GM23248 (cell line): Measurements from ENCODE around the gene RBM38.

Source experiments
- EZH2 ChIP-seq: fragments of 200-600 bp; sonication (generic); IDR thresholded peaks from 2 replicates; pipeline ENCODE4 v1.6.1; 2018; ENCODE audit warnings: antibody characterized with exemption, mild to moderate bottlenecking; ENCODE audit not compliant: insufficient read depth, poor library complexity, severe bottlenecking
- EZH2phosphoT487 ChIP-seq: fragments of 200-600 bp; sonication (generic); IDR thresholded peaks from 2 replicates; pipeline ENCODE4 v1.6.1; 2018; ENCODE audit warnings: antibody characterized with exemption, moderate library complexity, mild to moderate bottlenecking, low read depth; ENCODE audit not compliant: insufficient read depth

DNA sequence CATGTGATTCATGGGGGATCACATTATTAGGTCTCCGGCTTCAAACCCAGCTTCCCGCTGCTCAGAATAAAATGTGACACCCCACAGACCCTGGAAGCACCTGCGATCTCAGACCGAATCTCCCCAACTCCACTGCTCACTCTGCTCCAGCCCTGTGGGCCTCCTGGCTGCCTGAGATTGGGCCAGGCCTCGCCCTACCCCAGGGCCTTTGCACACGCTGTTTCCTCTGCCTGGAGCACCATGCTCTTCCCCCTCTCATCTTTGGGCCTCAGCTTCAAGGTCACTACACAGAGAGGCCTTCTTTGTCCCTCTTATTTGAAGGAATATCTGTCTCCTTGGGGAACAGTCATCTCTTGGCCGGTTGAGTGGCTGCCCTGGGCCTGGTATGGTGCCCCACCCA is 48.8 kb downstream of the RBM38 start:
- no peak for TF ChIP-seq EZH2
- no peak for TF ChIP-seq EZH2phosphoT487
